ENCODE measurements around the gene DLGAP5.

DNA sequence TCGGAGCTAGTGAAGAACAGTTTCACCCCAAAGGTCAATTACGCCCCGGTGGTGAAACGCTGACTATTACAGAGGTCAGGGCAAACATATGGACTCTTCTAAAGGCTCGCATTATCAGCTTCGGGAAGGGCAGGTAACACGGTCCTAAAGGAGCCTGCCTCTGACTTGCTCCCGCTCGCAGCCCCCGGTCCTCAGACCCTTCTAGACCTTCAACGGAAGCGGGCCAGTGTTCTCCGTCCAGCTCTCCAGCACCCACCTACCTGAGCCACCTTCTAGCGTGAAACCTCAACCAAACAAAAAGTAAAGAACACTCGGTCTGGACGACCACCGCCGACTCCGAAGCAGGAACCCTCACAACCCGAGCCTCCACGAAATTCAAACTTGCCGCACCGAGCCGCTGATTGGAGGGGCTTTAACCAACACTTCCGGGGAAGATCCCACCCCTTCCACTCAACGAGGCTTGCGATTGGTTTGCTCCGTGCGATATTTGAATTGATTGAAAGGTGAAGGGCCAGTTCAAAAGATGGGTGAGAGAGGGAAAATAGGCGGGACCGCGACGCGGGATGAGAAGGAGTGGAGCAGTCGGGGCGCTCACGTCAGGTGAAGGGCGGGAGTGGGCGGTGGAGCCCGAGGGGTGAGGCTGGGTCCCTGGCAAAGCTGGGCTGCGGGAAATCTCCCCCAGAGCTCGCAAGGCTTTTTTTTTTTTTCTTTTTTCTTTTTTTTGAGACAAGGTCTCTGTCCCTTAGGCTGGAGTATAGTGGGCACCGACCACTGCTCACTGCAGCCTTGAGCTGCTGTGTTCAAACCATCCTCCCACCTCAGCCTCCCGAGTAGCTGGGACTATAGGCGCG is at the start of gene DLGAP5:
- TF ChIP-seq EZH2phosphoT487 (IDR thresholded peaks at IDR 0.05; ENCODE audit: insufficient read depth, low read depth), result no peak
- TF ChIP-seq EZH2 (IDR thresholded peaks at IDR 0.05; ENCODE audit: insufficient read depth, poor library complexity, severe bottlenecking), result no peak
